ENCODE measurements around the gene ZNF529.

Gene ZNF529

GRCh38 chr19:36508325-36508724 is 64.8 kb downstream of the ZNF529 start:
- no peak for DNase-seq (ENCODE audit: low spot score)

- no peak for DNase-seq (ENCODE audit: low spot score)
These were observed 71.1 kb downstream of the ZNF529 start for GRCh38 chr19:36501973-36502372.

DNA sequence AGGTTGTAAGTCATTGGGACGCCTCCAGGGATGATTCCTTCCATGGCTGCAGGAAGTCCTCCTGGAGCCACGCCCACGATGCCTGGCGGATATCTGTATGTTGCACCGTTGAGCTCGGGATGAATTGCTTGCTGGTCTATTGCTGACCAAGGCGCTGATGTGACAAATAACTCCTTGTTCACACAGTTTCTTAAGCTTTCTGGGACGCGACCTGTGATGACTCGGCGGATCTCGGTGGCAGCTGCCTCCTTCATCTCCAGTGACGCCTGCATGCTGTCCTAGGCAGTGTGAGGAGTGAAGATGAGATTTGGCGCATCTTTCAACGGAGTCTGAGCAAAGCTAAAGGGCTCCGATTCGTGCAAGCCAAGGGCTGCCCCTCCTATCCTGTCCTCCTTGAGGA is 76.1 kb downstream of the ZNF529 start:
- no peak for DNase-seq (ENCODE audit: low spot score)

All from hepatic stellate cell (primary cell).